GM21528 (cell line): ENCODE data around the gene SPATA17.

Experiments
- ATAC-seq: cut with Tn5 transposase; IDR thresholded peaks from one replicate; pipeline ENCODE4 v1.9.1; 2021; ENCODE audit warnings: mild to moderate bottlenecking, moderate library complexity; ENCODE audit not compliant: unreplicated experiment, low FRiP score

SPATA17 gene

GRCh38 chr1:217846733-217847132 lies 215.6 kb downstream of the SPATA17 start:
- no peak for ATAC-seq

DNA sequence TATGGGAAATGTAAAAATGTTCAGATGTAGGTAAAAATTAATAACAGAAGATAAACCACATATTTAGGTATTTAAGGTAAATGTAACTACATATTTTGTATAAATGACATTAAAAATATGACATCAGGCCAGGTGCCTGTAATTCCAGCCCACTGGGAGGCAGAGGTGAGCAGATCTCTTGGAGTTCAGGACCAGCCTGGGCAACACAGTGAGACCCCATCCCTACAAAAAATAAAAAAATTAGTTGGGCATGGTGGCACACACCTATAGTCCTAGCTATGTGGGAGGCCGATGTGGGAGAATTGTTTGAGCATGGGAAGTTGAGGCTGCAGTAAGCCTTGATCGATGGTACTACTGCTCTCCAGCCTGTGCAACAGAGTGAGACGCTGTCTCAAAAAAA lies 216.5 kb downstream of the SPATA17 start:
- ATAC-seq, result no peak

- no peak for ATAC-seq
Observed at GRCh38 chr1:217856342-217857034, 225.3 kb downstream of the SPATA17 start.

- no peak for ATAC-seq
Observed at GRCh38 chr1:217857061-217857460, 225.9 kb downstream of the SPATA17 start.

- no peak for ATAC-seq
Observed at GRCh38 chr1:217861658-217862057, 230.5 kb downstream of the SPATA17 start.

DNA sequence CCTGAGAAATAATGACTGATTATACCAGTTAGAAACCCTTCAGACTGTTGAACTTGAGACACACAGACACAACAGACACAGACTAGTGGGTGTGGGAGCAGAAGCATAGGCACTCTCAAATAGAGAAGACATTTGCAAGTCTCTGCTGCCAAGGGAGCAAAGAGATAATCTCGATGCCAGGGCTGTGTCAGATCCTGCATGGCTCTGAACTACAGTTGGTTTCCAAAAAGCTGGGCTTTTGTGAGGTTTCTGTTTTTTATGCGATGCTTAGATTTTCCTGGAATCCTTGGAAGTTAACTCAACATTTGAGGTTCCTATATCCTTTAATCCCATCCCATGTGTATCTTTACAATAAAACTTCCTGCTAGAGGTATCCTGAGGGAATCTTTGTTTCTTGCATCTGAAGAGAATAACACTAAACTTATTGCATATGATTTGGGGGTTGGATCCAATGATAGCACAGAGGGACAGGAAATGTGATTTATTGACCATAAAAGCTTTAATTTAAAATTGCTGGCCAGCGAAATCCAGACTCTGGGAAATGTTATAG lies 236.4 kb downstream of the SPATA17 start:
- ATAC-seq, result no peak

GRCh38 chr1:217871955-217872354 lies 240.8 kb downstream of the SPATA17 start:
- ATAC-seq, result no peak

DNA sequence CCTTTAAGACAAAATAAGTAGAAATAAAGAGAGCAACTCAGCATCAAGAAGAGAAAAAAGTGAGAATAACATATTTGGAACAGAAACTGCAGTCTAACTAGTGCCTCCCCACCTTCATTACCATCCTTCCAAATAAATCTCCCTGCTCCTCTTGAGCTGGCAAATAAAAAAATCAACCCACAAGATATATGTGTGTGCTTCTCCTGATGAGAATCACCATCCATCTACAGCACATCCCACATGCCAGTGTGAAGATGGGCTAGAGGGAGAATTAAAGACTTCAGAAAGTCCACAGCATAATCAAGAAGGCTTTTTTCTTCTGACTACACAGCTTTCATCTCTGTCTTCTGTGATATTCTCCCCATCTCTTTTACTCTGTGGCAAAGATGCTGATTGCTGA lies 244.1 kb downstream of the SPATA17 start:
- ATAC-seq, result no peak

DNA sequence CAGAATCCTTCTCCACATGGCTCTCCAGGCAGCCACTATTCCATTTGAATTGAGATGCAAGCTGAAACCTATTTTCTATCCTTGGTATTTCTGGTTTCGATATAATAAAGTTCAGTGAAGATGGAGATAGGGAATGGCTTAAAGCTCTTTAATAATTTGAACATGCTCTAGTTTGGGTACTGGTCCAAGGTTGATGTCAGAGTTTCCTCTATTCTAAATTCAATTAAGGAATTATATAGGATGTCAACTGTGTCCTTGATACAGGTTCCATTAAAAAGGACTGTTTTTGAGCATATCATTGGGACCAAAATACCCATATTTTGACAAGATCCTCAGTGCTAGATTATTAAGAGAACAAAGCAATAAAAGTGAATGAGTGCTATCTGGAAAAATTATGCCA lies 245.3 kb downstream of the SPATA17 start:
- no peak for ATAC-seq

GRCh38 chr1:217876896-217877295 lies 245.8 kb downstream of the SPATA17 start:
- ATAC-seq, result no peak

- no peak for ATAC-seq
Observed at GRCh38 chr1:217881131-217881543, 250.0 kb downstream of the SPATA17 start.

- ATAC-seq, result no peak
Observed at GRCh38 chr1:217881607-217882332, 250.6 kb downstream of the SPATA17 start.

DNA sequence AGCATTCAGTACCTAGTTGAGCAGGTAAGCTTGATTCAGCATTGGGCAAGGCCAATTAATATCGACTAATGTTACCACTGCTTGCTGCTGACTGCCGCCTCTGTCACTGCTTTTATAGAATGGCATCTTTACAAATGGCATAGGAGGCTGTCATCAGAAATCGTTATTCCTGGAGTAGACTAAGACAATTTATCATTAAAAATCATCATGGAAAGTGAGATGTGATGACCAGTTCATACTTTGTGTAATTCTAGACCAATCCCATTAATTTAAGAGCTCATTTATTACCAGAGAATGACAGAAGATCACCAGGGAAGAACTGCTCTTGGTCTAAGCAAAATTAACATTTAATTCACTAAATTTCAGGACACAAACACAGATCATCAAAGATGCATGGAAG lies 254.0 kb downstream of the SPATA17 start:
- ATAC-seq, result no peak

DNA sequence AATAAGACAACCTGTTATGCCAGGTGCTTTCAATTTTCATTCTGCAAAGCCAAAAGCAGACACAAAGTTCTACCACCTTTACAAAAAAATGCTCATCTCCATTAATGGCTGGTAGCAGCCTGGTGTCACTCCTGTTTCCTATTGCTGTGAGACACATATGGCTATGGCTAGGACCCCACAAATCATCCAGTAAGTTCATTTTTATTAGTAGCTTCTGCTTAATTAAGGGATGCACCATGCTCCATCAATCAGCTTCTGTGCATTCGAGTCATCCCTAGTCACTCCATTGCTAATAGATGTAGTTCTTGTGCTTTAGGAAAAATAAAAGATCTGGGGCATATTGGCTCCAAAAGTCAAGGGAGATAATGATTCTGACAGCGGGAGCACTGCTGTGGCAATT lies 257.2 kb downstream of the SPATA17 start:
- ATAC-seq, result no peak

DNA sequence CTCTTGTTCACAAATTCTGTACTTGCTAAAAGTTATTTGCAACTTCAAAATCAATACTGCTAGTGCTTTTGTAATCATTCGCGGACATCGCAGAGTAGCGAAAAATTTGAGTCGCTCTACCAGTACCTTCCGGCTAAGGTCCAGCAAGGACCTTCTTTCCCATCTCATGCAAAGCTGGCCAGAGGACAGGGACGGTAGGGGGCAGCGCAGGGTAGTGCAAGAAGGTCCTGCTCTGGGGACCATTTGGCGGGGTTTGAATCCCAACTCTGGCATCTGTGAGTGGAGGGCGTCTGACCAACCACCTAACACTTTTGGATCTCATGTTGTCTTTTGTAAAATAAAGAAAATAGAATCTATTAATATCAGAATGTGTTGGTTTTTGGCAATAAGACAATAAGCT lies 258.3 kb downstream of the SPATA17 start:
- no peak for ATAC-seq

DNA sequence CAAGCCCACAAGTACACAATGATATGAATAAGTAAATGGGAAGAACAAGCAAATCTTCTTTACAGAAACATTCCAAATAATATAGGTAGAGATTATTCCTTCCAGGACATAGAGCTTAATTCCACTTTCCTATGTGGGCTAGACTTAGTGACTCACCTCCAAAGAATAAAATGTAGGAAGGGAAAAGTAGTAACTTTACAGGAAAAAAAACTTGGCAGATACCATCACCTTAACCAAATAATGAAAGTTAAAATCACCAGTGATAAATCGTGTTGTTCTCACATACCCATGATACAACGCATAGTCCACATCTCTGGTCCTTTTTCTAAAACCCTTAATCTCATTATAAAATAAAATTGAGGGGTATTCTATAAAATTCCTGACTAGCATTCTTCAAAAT lies 260.8 kb downstream of the SPATA17 start:
- ATAC-seq, result no peak

GRCh38 chr1:217892750-217893149 lies 261.6 kb downstream of the SPATA17 start:
- ATAC-seq, result no peak

DNA sequence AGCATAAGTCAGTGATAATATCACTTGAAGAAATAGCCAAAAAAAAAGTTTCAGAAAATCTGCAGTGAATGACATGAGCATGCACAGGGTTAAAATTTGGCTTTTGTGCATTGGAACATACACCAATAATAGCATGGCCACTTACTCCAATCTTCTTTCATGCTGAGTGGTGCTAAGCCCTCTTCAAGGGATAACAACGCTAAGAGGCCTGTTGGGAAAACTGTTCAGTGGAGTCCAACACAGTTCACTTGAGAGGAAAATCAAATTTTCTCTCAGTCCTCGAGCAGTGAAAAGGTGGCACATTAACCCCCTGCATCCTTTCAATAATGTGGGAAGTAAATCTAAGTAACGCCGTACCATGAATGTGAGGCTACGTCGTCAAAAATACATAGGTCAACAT lies 264.7 kb downstream of the SPATA17 start:
- no peak for ATAC-seq

DNA sequence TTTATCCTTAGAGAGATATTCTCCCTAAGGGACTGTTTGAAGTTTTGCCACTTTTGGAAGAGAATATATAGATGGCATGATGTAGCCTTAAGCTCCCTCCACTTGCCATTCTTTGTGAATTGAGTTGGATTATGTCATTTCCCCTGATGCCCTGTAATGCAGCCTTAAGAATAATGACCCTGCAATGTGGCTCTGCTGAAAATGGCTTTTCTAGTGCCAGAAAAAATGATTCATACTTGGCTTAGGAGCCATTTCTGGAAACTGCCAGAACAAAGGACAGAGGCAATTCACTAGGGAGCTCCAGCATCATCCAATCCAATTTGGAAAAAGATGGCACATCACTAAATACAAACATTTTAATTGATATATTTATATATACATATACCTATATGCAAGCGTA lies 265.3 kb downstream of the SPATA17 start:
- ATAC-seq, result no peak

- ATAC-seq, result no peak
Observed at GRCh38 chr1:217897100-217897499, 266.0 kb downstream of the SPATA17 start.

- ATAC-seq, result no peak
Observed at GRCh38 chr1:217899614-217900013, 268.5 kb downstream of the SPATA17 start.

- no peak for ATAC-seq
Observed at GRCh38 chr1:217907504-217907903, 276.4 kb downstream of the SPATA17 start.
